ENCODE measurements around the gene CALM3.
A peak's percentile ranks its signal among the peaks of the same experiment; 100 is the strongest.

Gene CALM3

GRCh38 chr19:46639358-46640182 lies 38.4 kb downstream of the CALM3 start:
- DNase-seq, result no peak

DNA sequence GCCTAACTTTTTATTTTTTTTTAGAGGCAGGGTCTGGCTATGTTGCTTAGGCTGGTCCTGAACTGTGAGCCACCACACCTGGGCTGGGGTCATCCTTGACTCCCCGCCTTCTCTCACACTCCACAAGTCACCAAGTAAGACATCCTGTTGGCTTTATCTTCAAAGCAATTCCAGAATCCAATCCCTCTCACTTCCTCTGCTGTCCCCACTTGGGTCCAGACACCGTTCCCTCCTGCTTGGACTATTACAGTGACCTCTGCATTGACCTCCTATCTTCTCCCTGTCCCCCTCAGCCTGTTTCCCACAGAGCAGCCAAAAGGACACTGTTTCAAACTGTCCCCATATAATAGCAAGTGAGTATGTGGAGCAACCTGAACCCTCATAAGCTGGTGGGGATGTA lies 39.5 kb downstream of the CALM3 start:
- DNase-seq, result no peak

DNA sequence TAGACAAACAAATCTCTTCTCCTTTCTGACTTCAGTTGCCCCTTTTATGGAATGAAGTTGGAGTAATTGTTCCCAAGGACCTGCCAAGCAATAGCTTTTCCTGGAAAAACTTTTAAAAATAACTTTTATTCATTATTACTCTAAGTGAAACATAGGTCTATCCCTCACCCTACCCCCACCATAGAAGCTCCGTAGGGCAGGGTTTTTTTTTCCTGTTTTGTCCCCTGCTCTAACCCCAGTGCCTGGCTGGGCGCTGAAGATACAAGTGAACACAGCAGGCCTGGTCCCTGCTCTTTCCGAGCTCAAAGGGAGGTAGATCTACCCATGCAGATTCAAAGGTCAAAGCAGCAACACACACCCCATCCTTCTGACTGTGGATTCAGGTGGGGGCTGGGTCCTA lies 43.6 kb downstream of the CALM3 start:
- no peak for DNase-seq

- DNase-seq, result no peak
Measured at GRCh38 chr19:46646402-46646801, 45.3 kb downstream of the CALM3 start.

DNA sequence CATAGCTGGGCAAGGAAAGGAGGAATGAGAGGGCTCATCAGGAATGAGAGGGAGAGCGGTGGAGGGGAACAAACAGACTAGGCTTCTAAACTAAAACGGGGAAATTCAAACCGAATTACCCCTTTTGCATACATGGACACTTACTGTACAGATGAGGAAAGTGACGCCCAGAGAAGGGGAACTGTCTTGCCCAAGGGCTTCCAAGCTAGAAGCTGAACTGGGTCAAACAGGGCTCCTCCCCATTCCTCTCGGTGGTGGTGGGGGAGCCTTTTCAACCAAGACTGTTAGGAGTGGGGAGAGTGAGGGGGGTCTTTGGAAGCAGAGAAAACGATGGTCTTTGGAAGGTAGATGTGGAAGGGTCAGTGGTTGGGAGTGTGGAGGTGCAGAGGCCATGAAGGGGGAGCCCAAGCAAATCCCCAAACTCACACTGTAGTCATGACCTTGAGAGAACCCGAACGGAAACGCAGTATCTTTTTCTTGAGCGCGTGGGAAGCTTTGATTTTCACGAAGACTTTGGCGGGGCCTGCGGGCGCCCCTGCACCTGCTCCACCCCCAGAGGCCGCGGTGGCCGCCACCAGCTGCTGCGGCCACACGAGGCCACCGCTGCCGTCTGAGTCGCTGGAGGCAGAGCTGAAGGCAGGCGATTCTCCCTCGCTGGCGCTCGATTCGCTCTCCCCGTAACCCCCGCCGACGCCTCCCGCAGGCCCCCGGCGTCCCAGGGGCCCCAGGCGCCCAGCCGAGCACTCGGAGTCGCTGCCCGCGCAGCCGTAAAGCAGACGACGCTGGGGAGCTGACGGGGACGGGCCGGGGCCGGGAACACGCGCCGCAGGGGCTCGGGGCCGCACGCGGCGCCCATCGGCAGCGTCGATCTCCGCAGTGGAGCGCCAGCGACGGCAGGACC lies 47.2 kb downstream of the CALM3 start:
- DNase-seq, result no peak

GRCh38 chr19:46648961-46649960 lies 48.1 kb downstream of the CALM3 start:
- DNase-seq, result no peak

DNA sequence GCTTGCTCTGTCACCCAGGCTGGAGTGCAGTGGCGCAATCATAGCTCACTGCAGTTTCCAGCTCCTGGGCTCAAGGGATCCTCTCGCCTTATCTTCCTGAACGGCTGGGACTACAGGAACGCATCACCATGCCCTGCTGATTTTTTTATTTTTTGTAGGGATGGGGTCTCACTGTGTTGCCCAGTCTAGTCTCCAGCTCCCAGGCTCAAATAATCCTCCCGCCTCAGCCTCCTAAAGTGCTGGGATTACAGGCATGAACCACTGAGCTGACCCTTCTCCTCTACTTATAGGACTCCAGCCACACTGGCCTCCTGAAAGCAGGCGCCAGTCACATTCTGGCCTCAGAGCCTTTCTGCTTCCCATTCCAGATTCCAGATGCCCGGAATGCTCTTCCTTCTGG lies 49.3 kb downstream of the CALM3 start:
- no peak for DNase-seq

GRCh38 chr19:46654621-46655152 lies 53.6 kb downstream of the CALM3 start:
- DNase-seq, result no peak

- no peak for DNase-seq
Measured at GRCh38 chr19:46656541-46656940, 55.4 kb downstream of the CALM3 start.

DNA sequence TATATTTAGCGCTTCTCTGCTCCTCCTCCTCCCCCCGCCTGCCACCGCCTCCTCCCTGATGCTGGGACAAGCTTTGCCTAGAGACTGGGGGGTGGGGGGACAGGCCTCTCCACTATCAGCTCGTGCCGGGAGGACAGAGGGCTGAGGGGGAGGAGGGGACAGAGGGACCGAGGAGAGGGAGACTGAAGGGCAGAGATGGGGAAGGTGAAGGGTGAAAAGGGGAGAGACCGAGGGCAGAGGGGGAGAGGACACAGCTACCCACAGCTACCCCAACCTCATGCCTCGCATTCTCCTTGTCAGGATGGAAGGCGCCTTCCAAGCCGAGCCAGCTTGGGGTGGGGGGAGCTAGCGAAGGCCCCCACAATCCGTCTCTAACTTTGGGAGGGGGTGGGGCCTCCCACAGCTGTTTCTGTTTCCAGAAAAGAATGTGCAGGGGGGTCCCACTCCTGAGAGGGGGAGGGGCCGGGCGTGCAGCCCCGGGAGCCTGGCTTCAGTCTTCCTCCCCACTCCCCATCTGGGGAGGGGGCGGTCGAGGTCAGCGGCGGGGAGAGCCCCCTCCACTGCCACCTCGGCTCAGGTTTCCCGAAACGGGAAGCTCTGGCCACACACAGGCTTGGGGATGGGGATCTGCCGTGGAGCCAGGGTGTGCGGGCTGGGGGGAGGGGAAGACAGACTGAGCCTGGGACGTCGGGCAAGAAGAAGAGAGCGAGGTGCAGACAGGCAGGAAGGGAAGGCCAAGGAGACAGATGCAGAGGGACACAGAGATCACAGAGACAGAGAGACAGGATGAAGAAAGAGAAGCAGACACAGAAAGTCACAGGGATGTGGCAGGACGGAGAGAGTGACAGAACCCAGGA lies 58.2 kb downstream of the CALM3 start:
- DNase-seq, result peak; percentile 7

- DNase-seq, result no peak
Measured at GRCh38 chr19:46660008-46660517, 58.9 kb downstream of the CALM3 start.

All from stimulated activated CD4-positive, alpha-beta T cell treated with anti-CD3 and anti-CD28 coated beads, Interleukin-4, amount 100 ng/mL, for 1 hour (primary cell).